ENCODE results near the gene PPM1L.

GRCh38 chr3:160960568-160960967 lies 204.5 kb downstream of the PPM1L start:
- TF ChIP-seq CTCF (IDR thresholded peaks at IDR 0.05) (no peak), POLR2A (IDR thresholded peaks at IDR 0.05) (no peak)

All from suprapubic skin (tissue), 3 donors.